Measurements from ENCODE around the gene PAXIP1.
A peak's percentile ranks its signal among the peaks of the same experiment; 100 is the strongest.

GRCh38 chr7:154913638-154914307 lies 89.2 kb downstream of the PAXIP1 start:
- TF ChIP-seq CTCF (conservative IDR thresholded peaks at IDR 0.05; ENCODE audit: low read depth, low read length) (peak; percentile 82), EZH2 (IDR thresholded peaks at IDR 0.05; ENCODE audit: low read length, unreplicated experiment) (no peak), EZH2phosphoT487 (IDR thresholded peaks at IDR 0.05; ENCODE audit: borderline replicate concordance, low read length) (no peak)

Data from PC-3 (cell line).